Fibroblast of pulmonary artery (primary cell): Measurements from ENCODE around the gene PLB1.

Experiments used
- DNase-seq: peaks from one replicate; pipeline ENCODE4 v3.0.0-alpha.2; 2010; ENCODE audit warnings: low read depth
- H3K4me3 ChIP-seq: replicated peaks from 2 replicates; pipeline ENCODE4 v1.5.1; 2011; ENCODE audit warnings: low read depth, mild to moderate bottlenecking, control low read depth, low read length, moderate library complexity
- TF ChIP-seq, protein P1 (sequence below): IDR thresholded peaks from 2 replicates; pipeline ENCODE4 v1.5.1; 2011; ENCODE audit warnings: mild to moderate bottlenecking, control low read depth, low read length, inconsistent platforms; ENCODE audit errors: missing control alignments

Gene PLB1

DNA sequence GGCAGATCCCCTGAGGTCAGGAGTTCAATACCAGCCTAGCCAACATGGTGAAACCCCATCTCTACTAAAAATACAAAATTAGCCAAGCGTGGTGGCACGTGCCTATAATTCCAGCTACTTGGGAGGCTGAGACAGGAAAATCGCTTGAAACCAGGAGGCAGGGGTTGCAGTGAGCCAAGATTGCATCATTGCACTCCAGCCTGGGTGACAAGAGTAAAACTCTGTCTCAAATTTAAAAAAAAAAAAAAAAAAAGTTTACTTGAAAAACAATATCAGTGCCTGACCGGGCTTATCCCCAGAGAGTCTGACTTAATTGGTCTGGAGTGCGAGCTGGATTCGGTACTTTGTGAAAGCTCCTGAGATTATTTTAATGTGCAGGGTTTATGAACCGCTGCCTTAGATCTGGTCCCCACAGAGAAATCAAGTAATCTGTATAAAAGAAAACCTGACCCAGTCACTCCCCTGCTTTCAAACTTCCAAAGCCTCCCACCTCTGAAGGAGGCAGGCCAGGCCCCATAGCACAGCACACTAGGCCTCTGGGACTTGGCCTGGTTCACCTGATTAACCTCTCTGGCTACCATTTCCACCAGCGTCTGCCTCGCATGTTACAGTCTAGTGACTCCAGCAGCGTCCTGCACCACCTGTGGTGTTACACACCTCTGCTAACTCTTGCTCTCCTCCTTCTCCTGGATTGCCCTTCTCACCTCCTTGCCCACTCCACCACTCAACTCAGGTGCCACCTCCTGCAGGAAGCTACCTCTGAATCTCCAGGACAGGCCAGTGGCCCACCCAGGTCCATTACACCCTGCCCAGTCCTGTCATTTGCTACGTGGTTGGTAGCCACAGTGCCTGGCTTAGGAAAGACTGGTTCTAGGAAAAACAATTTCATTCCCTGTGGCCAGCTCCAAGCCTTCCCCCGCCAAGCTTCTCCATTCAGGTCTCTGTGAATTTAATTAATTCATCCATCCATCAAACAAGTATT, 141.5 kb downstream of the PLB1 start:
- TF ChIP-seq, protein P1, sequence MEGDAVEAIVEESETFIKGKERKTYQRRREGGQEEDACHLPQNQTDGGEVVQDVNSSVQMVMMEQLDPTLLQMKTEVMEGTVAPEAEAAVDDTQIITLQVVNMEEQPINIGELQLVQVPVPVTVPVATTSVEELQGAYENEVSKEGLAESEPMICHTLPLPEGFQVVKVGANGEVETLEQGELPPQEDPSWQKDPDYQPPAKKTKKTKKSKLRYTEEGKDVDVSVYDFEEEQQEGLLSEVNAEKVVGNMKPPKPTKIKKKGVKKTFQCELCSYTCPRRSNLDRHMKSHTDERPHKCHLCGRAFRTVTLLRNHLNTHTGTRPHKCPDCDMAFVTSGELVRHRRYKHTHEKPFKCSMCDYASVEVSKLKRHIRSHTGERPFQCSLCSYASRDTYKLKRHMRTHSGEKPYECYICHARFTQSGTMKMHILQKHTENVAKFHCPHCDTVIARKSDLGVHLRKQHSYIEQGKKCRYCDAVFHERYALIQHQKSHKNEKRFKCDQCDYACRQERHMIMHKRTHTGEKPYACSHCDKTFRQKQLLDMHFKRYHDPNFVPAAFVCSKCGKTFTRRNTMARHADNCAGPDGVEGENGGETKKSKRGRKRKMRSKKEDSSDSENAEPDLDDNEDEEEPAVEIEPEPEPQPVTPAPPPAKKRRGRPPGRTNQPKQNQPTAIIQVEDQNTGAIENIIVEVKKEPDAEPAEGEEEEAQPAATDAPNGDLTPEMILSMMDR = no peak
- peak; percentile 55 for DNase-seq
- no peak overlapping the region for H3K4me3 ChIP-seq

DNA sequence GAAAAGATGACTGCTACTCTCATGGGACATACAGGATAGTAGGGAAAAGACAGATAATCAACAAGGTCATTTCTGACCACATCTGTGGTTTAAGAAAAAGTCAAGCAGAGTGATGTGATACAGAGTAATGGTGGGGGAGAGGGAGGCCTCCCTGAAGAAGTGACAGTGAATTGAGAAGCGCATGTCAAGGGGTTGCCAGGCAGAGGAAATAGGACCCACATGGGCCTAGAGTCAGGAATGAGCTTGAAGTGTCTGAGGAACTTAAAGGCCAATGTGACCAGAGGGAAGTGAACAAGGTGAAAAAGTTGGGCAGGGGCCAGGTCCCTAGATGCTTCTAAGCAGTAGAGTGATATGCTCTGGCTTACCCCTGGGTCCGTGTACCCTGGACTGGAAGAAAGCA, 142.2 kb downstream of the PLB1 start:
- no peak overlapping the region for H3K4me3 ChIP-seq
- no peak for DNase-seq
- TF ChIP-seq, protein P1 = no peak

DNA sequence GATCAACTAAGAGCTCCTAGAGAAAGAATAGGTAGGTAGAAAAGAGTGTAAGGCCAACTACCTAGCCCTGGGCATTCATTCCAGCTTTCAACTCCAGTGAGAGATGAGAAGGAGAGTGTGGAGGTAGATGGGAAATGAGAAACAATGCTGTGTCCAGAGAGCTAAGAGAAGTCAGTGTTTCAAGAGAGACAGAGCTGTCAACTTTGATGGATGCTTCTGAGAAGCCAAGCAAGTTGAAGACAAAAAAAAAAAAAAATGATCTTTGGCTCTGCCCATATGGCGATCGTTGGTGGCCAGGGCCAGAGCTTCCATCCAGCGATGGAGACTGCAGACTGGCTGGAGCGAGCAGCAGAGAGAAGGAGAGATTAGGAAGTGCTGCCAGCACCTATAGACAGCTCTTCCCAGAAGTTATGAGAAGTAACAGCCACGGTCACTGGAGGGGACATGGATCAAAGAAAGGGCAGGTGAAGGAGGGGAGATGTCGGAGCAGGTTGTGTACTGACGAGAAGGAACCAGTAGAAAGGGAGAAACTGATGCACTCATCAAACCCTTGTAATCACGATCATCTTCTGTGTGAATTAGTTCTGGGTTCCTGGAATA, 143.3 kb downstream of the PLB1 start:
- H3K4me3 ChIP-seq = no peak overlapping the region
- TF ChIP-seq, protein P1 = no peak
- no peak for DNase-seq

DNA sequence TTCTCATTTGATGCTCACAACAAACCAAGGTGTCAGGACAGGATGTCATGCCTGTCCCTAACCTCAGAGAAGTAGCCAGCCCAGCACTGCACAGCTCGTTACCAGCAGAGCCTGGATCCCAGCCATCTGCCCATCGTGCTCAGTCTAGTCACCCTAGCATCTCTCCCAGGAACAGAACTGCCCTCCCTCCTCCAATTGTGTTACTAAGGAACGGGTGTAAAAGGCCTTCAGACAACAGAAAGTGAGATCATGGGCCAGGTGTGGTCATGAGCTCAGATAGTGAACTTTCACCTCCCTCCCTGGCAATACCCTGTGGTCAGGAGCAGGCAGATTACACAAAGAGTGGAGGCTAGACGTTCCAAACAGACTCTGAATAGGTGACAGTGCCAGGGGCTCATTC, 144.0 kb downstream of the PLB1 start:
- DNase-seq = no peak
- TF ChIP-seq, protein P1 = no peak
- H3K4me3 ChIP-seq = no peak overlapping the region

DNA sequence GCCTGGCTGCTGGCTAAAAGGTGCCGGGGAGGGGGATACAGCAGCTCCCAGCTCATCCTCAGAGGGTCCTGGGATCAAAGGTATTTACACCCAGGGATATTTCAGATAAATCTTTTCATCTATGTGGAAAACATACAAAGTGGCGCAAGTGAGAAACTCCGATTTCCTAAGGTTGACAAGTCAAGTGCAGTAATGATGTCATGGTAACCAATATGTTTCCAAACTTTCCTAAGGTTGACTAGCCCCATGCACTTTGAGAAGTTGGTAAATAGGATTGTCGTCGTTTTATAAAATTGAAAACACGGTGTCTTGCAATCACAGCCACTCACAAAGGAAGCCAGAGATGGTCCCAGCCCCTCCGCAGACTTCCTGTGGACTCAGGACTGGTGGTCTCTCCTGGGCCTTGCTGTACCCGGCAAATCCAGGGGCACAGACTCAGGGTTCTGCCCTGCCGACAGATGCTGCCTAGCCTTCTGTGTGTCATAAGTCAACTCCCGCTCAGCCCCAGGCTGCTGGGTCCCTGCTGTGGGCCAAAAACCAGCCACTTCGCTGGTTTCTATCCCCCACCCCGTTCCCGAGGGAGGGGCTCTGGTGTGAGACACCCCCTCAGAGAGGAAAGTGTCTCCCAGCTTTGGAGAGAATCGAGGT, 144.5 kb downstream of the PLB1 start:
- TF ChIP-seq, protein P1 = no peak
- H3K4me3 ChIP-seq = no peak overlapping the region
- DNase-seq = no peak

DNA sequence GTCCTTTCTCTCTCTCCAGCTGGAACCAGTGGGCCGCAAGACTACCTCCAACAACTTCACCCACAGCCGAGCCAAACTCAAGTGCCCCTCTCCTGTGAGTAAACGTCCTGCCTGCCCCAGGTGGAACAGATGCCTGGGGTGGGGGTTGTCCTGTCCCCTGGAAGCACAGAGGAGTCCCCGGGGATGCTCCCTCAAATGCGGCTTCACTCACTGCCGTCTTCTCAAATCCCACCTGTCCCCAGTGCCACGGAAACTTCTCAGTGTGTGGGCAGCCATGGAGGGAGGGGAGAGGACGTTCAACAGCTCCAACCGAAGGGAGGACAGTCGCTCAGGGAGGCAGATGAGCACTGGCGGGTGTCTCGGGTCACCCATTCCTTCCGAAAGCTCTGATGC, 145.0 kb downstream of the PLB1 start:
- no peak for DNase-seq
- no peak overlapping the region for H3K4me3 ChIP-seq
- TF ChIP-seq, protein P1 = no peak
